Thoracic aorta (tissue), 2 donors: ENCODE results near the gene CLMN. TPM values are rescaled to one million over a fixed set of nuclear protein-coding genes. Genes with fewer than 3 reads are reported as not detected.

Experiments
- ATAC-seq: fragments of 150-250 bp; one replicate; pipeline ENCODE4 v1.8.0; 2017; ENCODE audit warnings: low read depth; ENCODE audit not compliant: insufficient number of reproducible peaks, low FRiP score
- DNase-seq: peaks from one replicate; pipeline ENCODE4 v3.0.0-alpha.2; 2020; ENCODE audit warnings: low spot score
- H3K27ac ChIP-seq, 2 donors: fragments of 200-600 bp; sonication (generic); 1 replicate in 1 of 2; 2 replicates in 1 of 2; pipeline ENCODE4 v1.5.1; 2016; ENCODE audit warnings: mild to moderate bottlenecking in 2 of 2, moderate library complexity in 2 of 2
- H3K27me3 ChIP-seq: fragments of 200-600 bp; sonication (generic); replicated peaks from 2 replicates; pipeline ENCODE4 v1.6.0; 2016; ENCODE audit warnings: mild to moderate bottlenecking; ENCODE audit not compliant: insufficient read depth
- H3K36me3 ChIP-seq: fragments of 200-600 bp; sonication (generic); one replicate; pipeline ENCODE4 v1.5.1; 2016
- H3K4me1 ChIP-seq, 2 donors: fragments of 200-600 bp; sonication (generic); 1 replicate in 1 of 2; 2 replicates in 1 of 2; pipeline versions ENCODE4 v1.5.1 to v1.6.0; 2016; ENCODE audit warnings: low read depth in 2 of 2, mild to moderate bottlenecking in 1 of 2; ENCODE audit not compliant: control insufficient read depth in 1 of 2
- H3K4me3 ChIP-seq: fragments of 200-600 bp; sonication (generic); 2 replicates; pipeline ENCODE4 v1.5.1; 2016; ENCODE audit warnings: mild to moderate bottlenecking
- H3K9me3 ChIP-seq: fragments of 200-600 bp; sonication (generic); 2 replicates; pipeline ENCODE4 v1.5.1; 2016
- CTCF ChIP-seq: fragments of 200-600 bp; sonication (generic); IDR thresholded peaks from one replicate; pipeline ENCODE4 v1.5.1; 2019; ENCODE audit warnings: antibody characterized with exemption
- total RNA-seq, 2 donors: library from RNA; depleted of rRNA; stranded (reverse); fragments of >200 nt; gene quantifications; one replicate each; pipeline versions ENCODE4 v1.1.0 to v1.2.3, GENCODE V29; 2016

The CLMN gene
- total RNA-seq, 2 donors from 2014 or later: 7.3 to 10.4 TPM

- no peaks in the 10 kb centered on the region for H3K36me3 ChIP-seq
- no peak overlapping the region for H3K27ac ChIP-seq
- H3K27me3 ChIP-seq: no peaks in the 10 kb centered on the region
- DNase-seq (no peak), ATAC-seq (no peak)
- H3K9me3 ChIP-seq: no peaks in the 10 kb centered on the region
- no peaks in the 10 kb centered on the region for H3K4me1 ChIP-seq
- H3K4me3 ChIP-seq: no peak overlapping the region
- TF ChIP-seq CTCF: no peak
These were observed 63.5 kb downstream of the CLMN start for GRCh38 chr14:95256002-95256775.

GRCh38 chr14:95255487-95255886, 64.2 kb downstream of the CLMN start:
- Histone ChIP-seq H3K4me1 (no peaks in the 10 kb centered on the region), H3K9me3 (no peaks in the 10 kb centered on the region), H3K27me3 (no peaks in the 10 kb centered on the region), H3K27ac (no peak overlapping the region), H3K36me3 (no peaks in the 10 kb centered on the region), H3K4me3 (no peak overlapping the region)
- no peak for ATAC-seq
- DNase-seq: no peak
- TF ChIP-seq CTCF: no peak

GRCh38 chr14:95255013-95255412, 64.7 kb downstream of the CLMN start:
- Histone ChIP-seq H3K4me1 (no peaks in the 10 kb centered on the region), H3K9me3 (no peaks in the 10 kb centered on the region), H3K36me3 (no peaks in the 10 kb centered on the region), H3K4me3 (no peak overlapping the region), H3K27ac (no peak overlapping the region), H3K27me3 (no peaks in the 10 kb centered on the region)
- DNase-seq: no peak
- no peak for ATAC-seq
- no peak for TF ChIP-seq CTCF

GRCh38 chr14:95254288-95254687, 65.4 kb downstream of the CLMN start:
- TF ChIP-seq CTCF: no peak
- DNase-seq (no peak), ATAC-seq (no peak)
- H3K27me3 ChIP-seq: no peaks in the 10 kb centered on the region
- no peaks in the 10 kb centered on the region for H3K9me3 ChIP-seq
- no peaks in the 10 kb centered on the region for H3K4me1 ChIP-seq
- H3K36me3 ChIP-seq: no peaks in the 10 kb centered on the region
- H3K27ac ChIP-seq: no peak overlapping the region
- H3K4me3 ChIP-seq: no peak overlapping the region

GRCh38 chr14:95253039-95253630, 66.6 kb downstream of the CLMN start:
- no peak for TF ChIP-seq CTCF
- ATAC-seq (no peak), DNase-seq (no peak)
- Histone ChIP-seq H3K9me3 (no peaks in the 10 kb centered on the region), H3K4me3 (no peak overlapping the region), H3K36me3 (no peaks in the 10 kb centered on the region), H3K4me1 (no peaks in the 10 kb centered on the region), H3K27me3 (no peaks in the 10 kb centered on the region), H3K27ac (no peak overlapping the region)
